Stimulated activated CD8-positive, alpha-beta memory T cell treated with anti-CD3 and anti-CD28 coated beads, Interleukin-4, amount 100 ng/mL, for 1 hour (primary cell): Measurements from ENCODE around the gene ITGA1.
"Not testable (repeated sequence)": the region's sequence is repeated elsewhere in the genome, so short reads cannot be mapped to it uniquely, and the experiment has no call there.

Experiments
- DNase-seq, 2 donors: peaks; one replicate each; pipeline ENCODE4 v3.0.0-alpha.2; 2020; ENCODE audit warnings: low read depth in 2 of 2, low spot score in 1 of 2

Gene ITGA1

DNA sequence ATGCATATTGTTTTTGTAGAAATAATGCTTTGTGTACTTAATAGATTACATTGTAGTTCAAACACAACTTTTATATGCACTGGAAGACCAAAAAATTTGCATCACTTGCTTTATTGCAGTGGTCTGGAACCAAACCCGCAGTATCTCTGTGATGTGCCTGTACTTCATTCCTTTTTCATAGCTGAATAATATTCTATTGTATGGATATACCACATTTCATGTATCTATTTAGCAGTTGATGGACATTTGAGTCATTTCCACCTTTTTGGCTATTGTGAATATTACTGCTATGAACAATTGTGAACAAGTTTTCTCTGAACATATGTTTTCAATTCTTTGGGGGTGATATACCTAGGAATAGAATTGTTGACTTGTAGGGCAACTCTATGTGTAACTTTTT lies 40.1 kb downstream of the ITGA1 start:
- DNase-seq: no peak

DNA sequence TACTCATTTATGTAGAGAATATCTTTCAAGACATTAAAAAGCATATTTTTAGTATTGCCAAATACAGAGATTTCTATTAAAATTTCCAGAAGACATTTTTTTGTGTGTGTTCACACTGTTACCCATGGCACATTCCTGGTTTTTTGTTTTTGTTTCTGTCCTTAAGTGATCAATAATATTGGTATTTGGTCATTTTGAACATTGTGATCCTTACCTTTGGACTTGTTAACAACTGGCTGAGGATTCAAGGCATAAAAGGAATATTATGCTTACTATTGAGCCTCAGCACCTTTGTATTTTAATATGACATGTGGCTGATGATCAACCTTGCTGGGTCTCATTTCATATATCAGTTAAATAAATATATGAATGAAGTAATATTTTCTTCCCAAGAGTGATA lies 41.9 kb downstream of the ITGA1 start:
- DNase-seq: no peak

DNA sequence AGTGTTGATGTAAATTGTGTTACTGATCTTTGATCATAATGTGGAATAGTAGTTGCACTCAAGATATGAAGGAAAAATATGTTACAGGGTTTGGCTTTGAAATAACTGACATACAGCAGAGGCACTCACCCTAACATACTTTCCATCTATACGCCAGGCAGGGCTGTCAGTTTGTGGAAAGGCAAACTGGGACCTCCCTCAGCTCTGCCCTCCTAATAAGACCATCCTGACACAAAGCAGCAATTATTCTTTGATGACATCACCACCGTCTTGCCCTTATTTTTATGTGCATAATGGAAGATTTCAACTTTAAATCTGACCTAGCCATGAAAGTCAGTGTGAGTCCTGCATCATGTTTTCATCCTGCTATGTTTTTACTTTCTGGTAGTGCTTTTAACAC lies 42.9 kb downstream of the ITGA1 start:
- no peak for DNase-seq

DNA sequence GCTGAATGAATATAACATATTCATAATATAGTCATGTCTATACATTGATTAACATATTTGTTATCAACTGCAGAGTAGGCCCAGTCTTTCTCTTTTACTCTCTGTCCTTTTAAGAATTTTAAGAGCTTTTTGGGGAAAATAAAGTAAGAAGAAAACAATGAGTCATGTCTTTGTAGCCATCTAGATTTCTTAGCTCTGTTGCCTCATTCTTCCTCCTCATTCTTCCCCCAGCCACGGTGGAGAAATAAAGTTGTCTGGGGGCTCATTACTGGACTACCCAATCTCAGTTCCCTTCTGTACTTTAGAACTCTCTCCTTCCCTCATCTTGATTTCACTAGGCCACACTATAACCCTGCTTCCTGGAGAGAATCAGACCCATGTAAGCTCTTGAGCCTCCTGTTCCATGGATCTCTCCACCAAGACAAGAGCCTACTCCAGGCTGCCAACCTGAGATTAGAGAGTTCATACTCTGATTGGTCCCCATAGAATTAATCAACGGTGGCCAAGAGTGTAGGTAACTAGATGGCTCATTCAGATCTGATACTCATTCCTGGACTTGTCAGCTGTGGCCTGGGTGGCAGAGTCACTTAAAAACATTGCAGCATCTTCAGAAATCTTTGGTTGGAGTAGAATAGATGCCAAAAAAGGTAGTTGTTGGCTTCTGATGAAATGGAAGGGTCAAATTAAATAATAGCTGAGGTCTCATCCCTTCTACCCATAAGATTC lies 44.2 kb downstream of the ITGA1 start:
- no peak for DNase-seq

DNA sequence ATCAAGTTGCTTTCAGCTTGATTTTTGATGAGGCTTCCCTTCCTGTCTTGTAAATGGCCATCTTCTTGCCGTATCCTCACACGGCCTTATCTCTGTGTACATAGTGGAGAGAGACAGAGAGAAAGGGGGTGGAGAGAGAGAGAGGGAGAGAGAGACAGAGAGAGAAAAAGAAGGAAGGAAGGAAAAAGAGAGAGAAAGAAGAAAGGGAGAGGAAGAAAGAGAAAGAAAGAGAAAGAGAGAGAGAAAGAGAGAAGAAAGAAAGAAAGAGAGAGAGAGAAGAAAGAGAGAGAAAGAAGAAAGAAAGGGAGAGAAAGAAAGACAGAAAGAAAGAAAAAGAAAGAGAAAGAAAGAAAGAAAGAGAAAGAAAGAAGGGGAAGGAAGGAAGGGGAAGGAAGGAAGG lies 46.6 kb downstream of the ITGA1 start:
- no peak for DNase-seq

DNA sequence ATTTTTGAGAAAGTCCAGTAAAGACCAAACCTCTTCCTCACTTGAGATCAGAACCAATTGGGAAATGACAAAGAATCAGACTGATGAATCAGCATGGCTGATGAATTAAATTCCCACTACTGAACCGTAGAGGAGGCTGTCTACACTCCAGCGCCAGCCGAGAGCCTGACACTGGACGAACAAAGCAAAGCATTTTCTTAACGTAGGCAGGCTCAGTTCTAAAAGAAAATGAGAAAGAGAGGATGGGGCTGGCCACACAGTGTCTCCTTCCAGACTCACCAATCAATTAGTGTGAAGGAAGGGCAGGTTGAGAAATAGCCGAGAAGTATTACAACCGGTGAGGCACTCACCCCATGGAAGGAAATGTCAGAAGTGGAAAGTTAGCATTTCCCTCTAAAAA lies 49.4 kb downstream of the ITGA1 start:
- no peak for DNase-seq

DNA sequence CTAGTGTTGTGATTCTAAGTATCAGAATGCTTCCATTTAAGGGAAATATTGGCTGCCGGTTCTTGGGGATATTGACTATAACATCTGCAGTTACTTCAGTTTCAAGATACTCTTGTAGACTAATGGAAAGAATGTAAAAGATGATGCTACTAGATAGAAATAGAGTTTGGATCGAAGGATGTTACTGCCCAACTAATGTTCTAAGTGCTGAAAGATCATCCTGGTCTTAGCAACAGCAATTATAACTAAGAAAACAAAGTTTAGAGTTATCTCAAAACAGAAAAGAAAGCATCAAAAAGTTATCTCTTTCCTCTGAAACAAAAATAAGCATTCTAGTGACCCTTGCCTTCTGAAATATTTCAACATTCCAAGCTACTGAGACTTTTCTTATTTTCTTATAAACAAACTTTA lies 49.9 kb downstream of the ITGA1 start:
- DNase-seq: no peak

DNA sequence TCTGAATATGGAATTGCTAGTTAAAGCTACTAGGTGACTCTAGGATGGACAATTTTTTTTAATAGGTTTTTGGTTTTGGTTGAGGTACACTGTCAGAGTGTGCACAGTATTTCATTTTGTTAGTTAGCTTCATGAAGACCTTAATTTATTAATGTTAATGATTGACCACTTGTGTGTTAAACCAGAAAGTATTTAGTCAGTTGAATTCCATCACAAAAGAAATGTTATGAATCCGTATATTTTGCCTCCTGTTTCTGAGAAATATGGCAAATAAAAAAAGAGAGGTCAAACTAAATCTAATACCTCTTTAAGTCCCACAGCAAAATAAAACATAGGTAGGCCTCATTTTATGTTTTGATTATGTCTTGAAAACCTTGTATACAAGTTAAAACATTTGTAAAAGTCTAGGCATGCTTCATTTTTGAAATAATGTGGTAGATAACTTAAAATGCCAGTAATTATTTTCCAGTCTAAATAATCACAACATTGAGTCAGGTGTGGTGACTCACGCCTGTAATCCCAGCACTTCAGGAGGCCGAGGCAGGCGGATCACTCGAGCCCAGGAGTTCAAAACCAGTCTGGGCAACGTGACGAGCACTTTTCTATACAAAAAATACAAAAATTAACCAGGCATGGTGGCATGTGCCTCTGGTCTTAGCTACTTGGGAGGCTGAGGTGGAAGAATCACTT lies 50.8 kb downstream of the ITGA1 start:
- DNase-seq: no peak

DNA sequence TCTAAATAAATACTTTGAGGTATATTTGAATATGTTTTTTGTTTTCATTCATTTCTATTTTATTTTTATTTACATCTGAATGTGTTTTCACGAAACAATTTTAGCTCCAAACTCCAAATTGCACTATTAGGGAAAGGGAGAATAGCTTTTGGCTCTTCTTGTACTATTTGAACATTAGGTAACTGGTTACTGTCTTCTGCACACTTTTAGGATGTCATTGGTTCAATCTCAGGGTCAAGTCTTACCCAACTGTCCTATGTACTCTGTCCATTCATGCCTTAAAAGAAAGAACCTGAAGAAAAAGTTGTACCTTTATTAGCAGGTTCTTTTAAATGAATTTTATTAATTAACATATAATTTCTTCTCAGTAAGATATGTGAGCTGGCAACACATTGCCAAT lies 51.6 kb downstream of the ITGA1 start:
- no peak for DNase-seq

DNA sequence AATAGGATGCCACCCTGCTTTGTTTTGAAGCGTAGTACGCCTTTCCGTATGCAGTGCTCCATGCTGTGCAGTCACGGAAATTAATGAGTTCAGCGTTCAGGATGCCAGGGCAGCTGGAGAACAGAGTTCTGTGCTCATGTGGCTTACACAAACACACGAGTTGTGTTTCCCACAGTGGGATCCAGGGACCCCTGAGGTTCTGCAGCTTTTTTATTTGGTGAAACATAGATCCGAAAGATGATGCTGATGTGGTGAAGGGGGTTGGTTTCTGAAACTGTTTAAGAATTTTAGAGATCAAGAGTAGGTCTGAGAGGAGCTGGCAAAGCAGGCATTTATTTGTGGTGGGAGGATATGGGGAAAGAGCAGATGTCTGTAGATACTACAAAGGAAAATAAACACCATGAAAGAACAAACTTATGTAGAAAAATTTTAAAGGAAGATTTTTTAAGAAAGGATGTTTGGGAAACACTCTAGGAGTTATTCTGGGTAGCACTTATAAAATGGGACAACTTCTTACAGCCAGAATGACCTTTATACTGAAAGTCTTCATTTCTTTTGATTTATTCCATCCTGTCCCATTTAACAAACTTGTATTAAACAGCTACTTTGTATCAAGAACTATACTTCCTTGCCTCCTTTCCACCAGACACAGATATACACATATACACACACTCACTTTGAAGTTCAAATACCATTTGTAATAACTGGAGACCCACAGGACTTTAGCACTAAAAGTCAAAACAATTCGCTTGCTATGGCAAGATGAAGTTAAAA lies 52.7 kb downstream of the ITGA1 start:
- no peak for DNase-seq

DNA sequence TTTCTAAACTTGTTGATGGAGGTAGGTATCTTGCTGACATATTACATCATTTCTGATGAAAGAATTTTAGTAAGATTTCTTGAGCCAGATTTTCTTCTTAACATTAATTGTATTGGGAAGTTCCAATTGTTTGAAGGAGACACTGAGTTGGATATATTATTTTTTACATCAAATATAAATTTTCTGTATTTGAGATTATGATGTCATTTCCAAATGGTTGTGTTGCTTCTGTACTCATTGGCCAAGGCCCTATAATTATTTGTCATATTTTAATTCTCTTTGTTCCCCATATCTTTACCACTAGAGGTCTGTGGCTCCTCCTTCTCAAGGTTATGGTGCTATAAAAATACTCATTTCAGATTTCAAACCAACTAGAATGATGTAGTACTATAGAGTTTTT lies 53.4 kb downstream of the ITGA1 start:
- no peak for DNase-seq

DNA sequence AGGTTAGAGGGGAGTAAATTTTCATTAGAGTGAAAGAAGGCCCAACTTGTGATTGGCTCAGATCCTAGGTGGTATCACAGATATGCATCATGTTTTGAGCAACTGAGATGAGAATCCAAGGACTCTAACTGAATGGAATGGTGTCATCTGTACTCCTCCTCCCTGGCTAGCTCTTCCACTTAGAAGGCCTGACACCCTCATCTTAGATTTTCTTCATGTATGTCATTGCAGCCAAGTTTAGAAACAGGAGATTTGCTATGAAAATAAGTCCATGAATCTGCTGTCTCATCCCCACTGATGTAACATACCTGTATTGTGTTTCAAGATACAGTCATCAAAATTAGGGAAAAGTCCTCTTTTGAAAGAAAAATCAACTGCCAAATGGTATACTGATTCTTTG lies 54.4 kb downstream of the ITGA1 start:
- DNase-seq: no peak

DNA sequence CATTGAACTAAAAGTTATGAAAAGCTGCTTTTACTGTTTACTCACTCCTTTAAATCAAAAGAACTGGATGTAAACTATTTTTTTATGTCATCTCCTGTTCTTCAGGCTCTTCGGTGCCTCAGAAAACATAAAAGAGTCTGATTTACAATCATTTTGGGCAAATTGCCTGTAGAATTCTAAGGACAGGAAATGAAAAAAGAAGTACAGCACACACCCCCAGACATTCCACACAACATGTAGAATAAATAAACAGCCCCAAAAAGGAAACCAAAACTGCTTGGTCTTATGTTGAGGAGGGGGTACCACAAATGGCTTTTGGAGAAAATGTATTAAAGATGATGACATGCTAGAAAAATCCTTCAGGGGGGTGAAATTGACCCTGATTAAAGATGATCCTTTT lies 57.2 kb downstream of the ITGA1 start:
- no peak for DNase-seq

DNA sequence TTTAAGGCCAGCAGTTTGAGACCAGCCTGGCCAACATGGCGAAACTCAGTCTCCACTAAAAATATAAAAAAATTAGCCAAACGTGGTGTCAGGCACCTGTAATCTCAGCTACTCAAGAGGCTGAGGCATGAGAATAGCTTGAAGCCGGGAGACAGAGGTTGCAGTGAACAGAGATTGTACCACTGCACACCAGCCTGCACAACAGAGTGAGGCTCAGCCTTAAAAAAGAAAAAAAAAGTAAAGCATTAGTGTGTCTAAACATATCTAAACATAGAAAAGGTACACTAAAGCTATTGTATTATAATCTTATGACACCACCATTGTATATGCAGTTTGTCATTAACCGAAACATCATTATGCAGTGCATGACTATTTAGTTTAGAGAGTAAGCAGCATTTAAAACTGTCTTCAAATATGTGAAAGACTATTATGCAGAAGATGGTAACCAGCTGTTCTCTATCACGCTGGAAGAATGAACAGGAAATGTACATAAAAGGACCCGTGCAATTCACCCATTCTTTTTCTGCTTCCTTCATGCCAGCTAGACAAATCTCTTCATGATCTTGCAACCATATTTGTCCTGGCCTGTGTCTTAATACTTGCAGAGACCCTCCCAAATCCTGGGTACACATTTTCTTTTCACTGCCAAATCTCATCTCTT lies 58.6 kb downstream of the ITGA1 start:
- no peak for DNase-seq

DNA sequence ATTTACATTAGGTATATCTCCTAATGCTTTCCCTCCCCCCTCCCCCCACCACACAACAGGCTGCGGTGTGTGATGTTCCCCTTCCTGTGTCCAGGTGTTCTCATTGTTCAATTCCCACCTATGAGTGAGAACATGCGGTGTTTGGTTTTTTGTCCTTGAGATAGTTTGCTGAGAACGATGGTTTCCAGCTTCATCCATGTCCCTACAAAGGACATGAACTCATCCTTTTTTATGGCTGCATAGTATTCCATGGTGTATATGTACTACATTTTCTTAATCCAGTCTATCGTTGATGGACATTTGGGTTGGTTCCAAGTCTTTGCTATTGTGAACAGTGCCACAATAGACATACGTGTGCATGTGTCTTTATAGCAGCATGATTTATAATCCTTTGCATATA lies 61.0 kb downstream of the ITGA1 start:
- not testable (repeated sequence) for DNase-seq

DNA sequence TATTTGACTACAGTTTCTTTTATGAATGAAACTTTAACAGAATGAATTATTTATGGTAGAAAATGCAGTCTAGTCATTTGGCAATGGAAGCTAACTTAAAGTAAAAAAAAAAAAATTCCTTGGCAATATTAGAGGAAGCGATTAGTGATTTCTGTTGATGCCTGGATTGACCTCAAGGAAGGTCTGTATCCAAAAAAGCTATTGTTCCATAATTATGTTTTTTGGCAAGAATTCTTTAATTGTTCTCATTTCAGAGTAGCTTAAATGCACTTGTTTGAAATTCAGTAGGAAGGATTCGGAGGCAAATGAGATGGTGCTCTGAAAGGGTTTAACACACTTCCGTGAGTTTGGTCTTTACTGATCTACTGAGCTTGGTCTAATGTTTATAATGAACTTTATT lies 61.8 kb downstream of the ITGA1 start:
- no peak for DNase-seq

DNA sequence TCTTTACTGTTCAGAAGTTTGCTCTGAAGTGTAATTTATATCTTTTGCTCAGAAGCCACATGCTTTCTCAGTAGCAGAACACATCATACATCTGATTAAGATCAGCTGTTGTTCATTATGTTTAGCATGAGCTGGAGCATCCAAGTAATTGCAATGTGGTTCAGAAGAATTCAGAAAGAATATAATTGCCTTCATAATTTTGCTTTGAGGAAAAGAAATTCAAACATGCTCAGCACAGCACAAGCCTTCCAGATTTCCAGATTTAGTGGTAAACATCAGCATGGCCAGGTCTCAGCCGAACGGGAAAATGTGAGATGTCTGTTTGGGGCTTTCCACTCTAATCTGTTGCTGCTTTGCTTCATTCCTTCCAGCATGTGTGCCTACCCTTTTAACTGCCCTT lies 65.9 kb downstream of the ITGA1 start:
- DNase-seq: no peak

DNA sequence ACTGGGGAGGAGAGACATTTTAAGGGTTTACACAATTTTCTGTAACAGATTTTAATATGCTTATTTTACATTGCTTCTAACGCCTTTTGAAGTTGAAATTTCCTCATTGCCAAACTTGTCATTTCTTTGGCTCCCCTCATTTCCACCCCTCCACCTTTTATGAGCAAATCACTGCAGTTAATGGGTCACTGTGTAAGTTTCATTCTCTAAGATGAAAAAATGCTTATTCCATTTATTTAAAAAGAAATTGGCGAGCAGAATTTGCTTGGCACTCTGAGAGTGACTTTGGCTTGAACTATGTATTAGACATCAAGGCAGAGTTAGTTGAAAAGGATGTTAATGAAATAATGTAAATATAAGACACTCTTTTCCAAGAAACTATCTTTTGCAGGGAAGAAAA lies 66.6 kb downstream of the ITGA1 start:
- no peak for DNase-seq

DNA sequence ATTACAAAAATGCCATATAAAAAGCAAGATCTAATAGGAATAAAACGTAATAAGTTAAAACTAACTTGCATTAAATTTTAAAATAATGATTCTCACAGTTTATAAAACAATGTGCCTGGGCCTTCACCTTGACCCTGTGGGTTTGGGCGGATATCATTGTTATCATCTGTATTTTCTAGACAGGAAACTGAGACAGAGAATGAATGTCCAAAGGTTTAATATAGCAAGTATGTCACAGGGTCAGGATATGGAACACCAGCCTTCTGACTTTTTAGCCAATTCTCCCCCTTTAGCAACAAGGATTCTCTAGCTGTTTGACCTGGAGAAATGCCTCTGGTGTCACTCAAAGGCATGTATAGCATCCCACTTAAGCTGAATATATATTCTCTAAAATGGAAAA lies 67.2 kb downstream of the ITGA1 start:
- no peak for DNase-seq

DNA sequence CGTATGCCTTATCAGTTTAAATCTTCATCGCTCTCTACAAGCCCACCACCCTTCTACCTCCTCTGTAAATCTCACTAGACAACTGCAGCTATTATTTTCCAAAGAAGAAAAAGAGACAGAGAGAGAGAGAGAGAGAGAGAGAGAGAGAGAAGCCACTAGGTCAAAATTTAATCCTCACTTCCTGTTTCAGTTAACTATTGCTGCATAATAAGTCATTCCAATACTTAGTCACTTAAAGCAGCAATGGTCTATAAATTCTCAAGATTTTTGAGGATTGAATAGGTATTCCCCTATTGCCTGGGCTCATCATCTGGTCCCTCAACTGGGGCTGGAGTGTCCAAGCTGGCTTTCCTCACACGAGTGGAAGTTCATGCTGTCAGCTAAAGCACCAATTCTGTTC lies 68.8 kb downstream of the ITGA1 start:
- no peak for DNase-seq

DNA sequence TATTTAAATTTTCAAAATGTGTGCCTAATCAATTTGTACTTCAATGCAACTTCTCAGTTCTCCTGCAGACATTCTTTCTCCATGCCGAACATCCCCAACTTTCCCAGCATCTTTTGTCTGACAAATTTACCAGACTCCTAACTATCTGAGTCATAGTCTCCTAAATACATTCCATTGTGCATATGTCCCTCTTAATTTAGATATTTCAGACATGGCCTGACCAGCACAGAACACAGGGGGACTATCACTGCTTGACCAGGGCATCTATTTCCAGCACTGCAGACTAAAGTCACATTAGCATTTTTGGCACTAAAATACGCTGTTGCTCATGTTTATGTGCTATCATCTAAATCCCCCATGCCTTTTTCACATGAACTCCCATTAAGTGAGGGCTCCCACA lies 71.9 kb downstream of the ITGA1 start:
- DNase-seq: no peak

DNA sequence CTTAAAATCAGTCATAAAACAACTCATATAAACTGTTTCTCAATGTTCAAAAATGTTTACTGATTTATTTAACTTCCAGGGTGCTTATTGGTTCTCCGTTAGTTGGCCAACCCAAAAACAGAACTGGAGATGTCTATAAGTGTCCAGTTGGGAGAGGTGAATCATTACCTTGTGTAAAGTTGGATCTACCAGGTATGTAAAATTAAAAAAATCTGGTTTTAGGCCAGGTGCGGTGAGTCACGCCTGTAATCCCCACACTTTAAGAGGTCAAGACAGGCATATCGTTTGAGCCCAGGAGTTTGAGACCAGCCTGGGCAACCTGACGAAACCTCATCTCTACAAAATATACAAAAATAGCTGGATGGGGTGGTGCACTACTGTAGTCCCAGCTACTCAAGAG lies 73.7 kb downstream of the ITGA1 start:
- no peak for DNase-seq
